ENCODE data around the gene PDE1A.

PDE1A gene

GRCh38 chr2:182207049-182207746 lies 219.6 kb downstream of the PDE1A start:
- DNase-seq (ENCODE audit: low read depth in 2 of 2) = no peak

GRCh38 chr2:182197529-182197928 lies 229.3 kb downstream of the PDE1A start:
- DNase-seq (ENCODE audit: low read depth in 2 of 2) = no peak

GRCh38 chr2:182193291-182193690 lies 233.5 kb downstream of the PDE1A start:
- DNase-seq (ENCODE audit: low read depth in 2 of 2) = no peak

GRCh38 chr2:182191061-182191460 lies 235.8 kb downstream of the PDE1A start:
- no peak for DNase-seq (ENCODE audit: low read depth in 2 of 2)

- no peak for DNase-seq (ENCODE audit: low read depth in 2 of 2)
These were observed 239.7 kb downstream of the PDE1A start for GRCh38 chr2:182187130-182187529.

GRCh38 chr2:182186132-182186735 lies 240.6 kb downstream of the PDE1A start:
- DNase-seq (ENCODE audit: low read depth in 2 of 2) = no peak

GRCh38 chr2:182182436-182182835 lies 244.4 kb downstream of the PDE1A start:
- no peak for DNase-seq (ENCODE audit: low read depth in 2 of 2)

- DNase-seq (ENCODE audit: low read depth in 2 of 2) = no peak
These were observed 245.5 kb downstream of the PDE1A start for GRCh38 chr2:182181381-182181780.

- no peak for DNase-seq (ENCODE audit: low read depth in 2 of 2)
These were observed 247.7 kb downstream of the PDE1A start for GRCh38 chr2:182179176-182179575.

GRCh38 chr2:182173944-182174622 lies 252.8 kb downstream of the PDE1A start:
- no peak for DNase-seq (ENCODE audit: low read depth in 2 of 2)

- no peak for DNase-seq (ENCODE audit: low read depth in 2 of 2)
These were observed 256.5 kb downstream of the PDE1A start for GRCh38 chr2:182170341-182170740.

GRCh38 chr2:182167882-182168281 lies 259.0 kb downstream of the PDE1A start:
- no peak for DNase-seq (ENCODE audit: low read depth in 2 of 2)

GRCh38 chr2:182166841-182167240 lies 260.0 kb downstream of the PDE1A start:
- no peak for DNase-seq (ENCODE audit: low read depth in 2 of 2)

GRCh38 chr2:182166406-182166805 lies 260.4 kb downstream of the PDE1A start:
- DNase-seq (ENCODE audit: low read depth in 2 of 2) = no peak

- no peak for DNase-seq (ENCODE audit: low read depth in 2 of 2)
These were observed 261.6 kb downstream of the PDE1A start for GRCh38 chr2:182165202-182165601.

GRCh38 chr2:182164686-182165085 lies 262.1 kb downstream of the PDE1A start:
- DNase-seq (ENCODE audit: low read depth in 2 of 2) = no peak

- DNase-seq (ENCODE audit: low read depth in 2 of 2) = no peak
These were observed 263.0 kb downstream of the PDE1A start for GRCh38 chr2:182163878-182164277.

GRCh38 chr2:182148344-182148743 lies 278.5 kb downstream of the PDE1A start:
- DNase-seq (ENCODE audit: low read depth in 2 of 2) = no peak

GRCh38 chr2:182144776-182145165 lies 282.1 kb downstream of the PDE1A start:
- DNase-seq (ENCODE audit: low read depth in 2 of 2) = no peak

- DNase-seq (ENCODE audit: low read depth in 2 of 2) = no peak
These were observed 282.6 kb downstream of the PDE1A start for GRCh38 chr2:182144041-182144775.

- DNase-seq (ENCODE audit: low read depth in 2 of 2) = no peak
These were observed 284.8 kb downstream of the PDE1A start for GRCh38 chr2:182142062-182142461.

- no peak for DNase-seq (ENCODE audit: low read depth in 2 of 2)
These were observed 292.6 kb downstream of the PDE1A start for GRCh38 chr2:182134201-182134600.

Measured in stimulated activated CD8-positive, alpha-beta memory T cell treated with anti-CD3 and anti-CD28 coated beads, Interleukin-15, amount 100 ng/mL, for 48 hours (primary cell).